ENCODE data around the gene POU2AF3.

POU2AF3 gene

GRCh38 chr11:111329306-111330204, 31.2 kb downstream of the POU2AF3 start:
- no peak for DNase-seq

GRCh38 chr11:111330234-111330893, 32.0 kb downstream of the POU2AF3 start:
- no peak for DNase-seq

- DNase-seq = no peak
Measured at GRCh38 chr11:111331711-111332479, 33.5 kb downstream of the POU2AF3 start.

GRCh38 chr11:111334532-111335502, 36.5 kb downstream of the POU2AF3 start:
- no peak for DNase-seq

- DNase-seq = no peak
Measured at GRCh38 chr11:111335549-111335948, 37.2 kb downstream of the POU2AF3 start.

GRCh38 chr11:111336062-111336461, 37.7 kb downstream of the POU2AF3 start:
- no peak for DNase-seq

GRCh38 chr11:111336582-111337256, 38.4 kb downstream of the POU2AF3 start:
- no peak for DNase-seq

GRCh38 chr11:111339758-111340388, 41.5 kb downstream of the POU2AF3 start:
- DNase-seq = no peak

GRCh38 chr11:111342329-111342728, 44.0 kb downstream of the POU2AF3 start:
- DNase-seq = no peak

GRCh38 chr11:111344032-111344431, 45.7 kb downstream of the POU2AF3 start:
- no peak for DNase-seq

- DNase-seq = no peak
Measured at GRCh38 chr11:111347002-111347722, 48.8 kb downstream of the POU2AF3 start.

GRCh38 chr11:111347723-111348115, 49.4 kb downstream of the POU2AF3 start:
- DNase-seq = no peak

- no peak for DNase-seq
Measured at GRCh38 chr11:111348147-111348546, 49.8 kb downstream of the POU2AF3 start.

- no peak for DNase-seq
Measured at GRCh38 chr11:111349191-111349695, 50.9 kb downstream of the POU2AF3 start.

- no peak for DNase-seq
Measured at GRCh38 chr11:111350811-111351210, 52.5 kb downstream of the POU2AF3 start.

- no peak for DNase-seq
Measured at GRCh38 chr11:111351374-111352055, 53.2 kb downstream of the POU2AF3 start.

- DNase-seq = no peak
Measured at GRCh38 chr11:111352231-111352746, 53.9 kb downstream of the POU2AF3 start.

- DNase-seq = no peak
Measured at GRCh38 chr11:111352935-111353710, 54.8 kb downstream of the POU2AF3 start.

Data from NK-92 treated with Interleukin-12 subunit alpha and Interleukin-12 subunit beta, amount 100 ng/mL, for 24 hours (cell line).